Stimulated activated CD8-positive, alpha-beta memory T cell treated with anti-CD3 and anti-CD28 coated beads, Interleukin-15, amount 100 ng/mL, for 4 hours (primary cell): ENCODE results near the gene SLC43A3.
"Not testable (repeated sequence)": the region's sequence is repeated elsewhere in the genome, so short reads cannot be mapped to it uniquely, and the experiment has no call there.

ENCODE experiments used
- DNase-seq, 2 donors: peaks; one replicate each; pipeline ENCODE4 v3.0.0-alpha.2; 2020; ENCODE audit warnings: low read depth in 2 of 2

Gene SLC43A3

DNA sequence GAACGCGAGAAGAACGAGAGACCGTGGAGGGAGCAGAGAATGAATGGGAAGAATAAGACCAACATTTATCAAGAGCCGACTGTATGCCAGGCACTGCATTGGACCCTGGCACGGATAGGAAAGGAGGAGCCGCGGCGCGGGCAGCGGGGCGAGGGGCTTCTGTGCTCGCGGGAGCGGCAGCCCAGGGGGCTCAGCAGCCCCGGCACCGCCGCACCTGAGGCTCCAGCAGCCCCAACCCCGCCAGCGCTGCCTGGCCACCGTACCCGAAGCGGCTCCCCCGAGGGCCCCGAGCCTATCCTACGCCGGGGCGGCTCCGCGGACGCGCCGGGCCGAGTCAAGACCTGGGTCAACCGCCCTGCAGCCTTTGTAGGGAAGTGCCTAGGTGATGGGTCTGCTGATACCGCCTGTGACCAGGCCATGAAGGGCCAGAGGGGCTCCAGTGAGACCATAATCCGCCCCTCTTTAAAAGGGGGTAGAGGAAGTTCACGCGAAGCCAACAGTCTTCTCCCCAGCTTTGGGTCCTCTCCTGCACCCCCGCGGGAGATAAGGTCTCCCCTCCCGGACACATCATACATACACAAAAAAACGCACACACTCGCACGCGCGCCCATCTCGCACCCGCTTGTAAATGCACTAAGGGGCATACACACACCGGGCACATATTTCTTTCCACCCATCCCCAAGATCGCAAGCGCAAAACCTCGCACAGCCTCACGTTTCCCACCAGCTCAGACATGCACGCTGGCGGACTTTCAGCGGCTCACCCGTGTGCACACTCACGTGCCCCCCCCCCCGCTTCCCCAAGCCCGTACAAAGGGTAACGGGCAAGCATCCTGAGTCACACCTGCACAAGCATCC, 32.5 kb upstream of the SLC43A3 start:
- DNase-seq: no peak

GRCh38 chr11:57458410-57459163, 31.7 kb upstream of the SLC43A3 start:
- DNase-seq: peak; percentile 69 to 72

DNA sequence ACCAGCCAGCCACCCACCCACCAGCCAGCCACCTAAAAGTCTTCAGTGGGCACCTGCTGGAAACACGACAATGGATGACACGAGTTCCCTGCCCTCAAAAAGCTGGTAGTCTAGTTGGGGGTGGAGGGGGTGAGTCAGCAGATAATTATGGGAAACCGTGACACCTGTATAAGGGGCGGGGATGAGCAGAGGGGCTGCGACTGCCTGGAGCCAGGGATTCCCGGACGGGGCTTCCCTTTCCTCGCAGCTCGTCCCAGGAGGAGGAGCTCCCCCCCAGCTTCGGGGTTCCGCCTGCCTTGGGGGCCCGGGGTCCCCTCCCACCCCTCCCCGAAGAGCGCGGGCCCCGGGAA, 31.1 kb upstream of the SLC43A3 start:
- DNase-seq: peak in 1 of 2 donors; percentile 47

DNA sequence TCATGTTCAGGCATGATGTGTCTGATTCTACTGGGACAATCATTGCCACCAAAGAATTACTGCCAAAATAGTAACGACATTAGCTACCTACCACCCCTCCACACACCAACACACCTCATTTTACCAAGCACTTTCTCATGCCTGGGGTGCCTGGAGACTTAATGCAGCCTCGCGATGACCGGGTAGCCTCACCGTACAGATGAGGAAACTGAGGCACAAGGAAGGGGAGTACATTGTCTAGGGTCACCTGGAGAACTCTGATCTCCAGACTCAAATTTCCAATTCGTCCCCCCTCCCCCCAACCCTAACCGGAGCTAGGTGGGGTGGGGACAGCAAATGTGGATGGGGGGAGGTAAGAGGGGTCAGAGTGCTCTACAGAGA, 30.7 kb upstream of the SLC43A3 start:
- no peak for DNase-seq

GRCh38 chr11:57456960-57457642, 30.2 kb upstream of the SLC43A3 start:
- no peak for DNase-seq

- DNase-seq: no peak
These were observed 26.7 kb upstream of the SLC43A3 start for GRCh38 chr11:57453543-57454177.

- no peak for DNase-seq
These were observed 19.1 kb upstream of the SLC43A3 start for GRCh38 chr11:57446055-57446454.

DNA sequence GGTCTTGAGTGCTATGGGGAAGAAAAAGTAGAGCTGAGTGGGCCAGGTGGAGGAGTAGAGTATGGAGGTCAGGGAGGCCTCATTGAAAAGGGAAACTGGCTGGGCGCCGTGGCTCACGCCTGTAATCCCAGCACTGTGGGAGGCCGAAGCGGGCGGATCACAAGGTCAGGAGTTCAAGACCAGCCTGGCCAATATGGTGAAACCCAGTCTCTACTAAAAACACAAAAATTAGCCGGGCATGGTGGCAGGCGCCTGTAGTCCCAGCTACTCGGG, 18.1 kb upstream of the SLC43A3 start:
- DNase-seq: not testable (repeated sequence)

DNA sequence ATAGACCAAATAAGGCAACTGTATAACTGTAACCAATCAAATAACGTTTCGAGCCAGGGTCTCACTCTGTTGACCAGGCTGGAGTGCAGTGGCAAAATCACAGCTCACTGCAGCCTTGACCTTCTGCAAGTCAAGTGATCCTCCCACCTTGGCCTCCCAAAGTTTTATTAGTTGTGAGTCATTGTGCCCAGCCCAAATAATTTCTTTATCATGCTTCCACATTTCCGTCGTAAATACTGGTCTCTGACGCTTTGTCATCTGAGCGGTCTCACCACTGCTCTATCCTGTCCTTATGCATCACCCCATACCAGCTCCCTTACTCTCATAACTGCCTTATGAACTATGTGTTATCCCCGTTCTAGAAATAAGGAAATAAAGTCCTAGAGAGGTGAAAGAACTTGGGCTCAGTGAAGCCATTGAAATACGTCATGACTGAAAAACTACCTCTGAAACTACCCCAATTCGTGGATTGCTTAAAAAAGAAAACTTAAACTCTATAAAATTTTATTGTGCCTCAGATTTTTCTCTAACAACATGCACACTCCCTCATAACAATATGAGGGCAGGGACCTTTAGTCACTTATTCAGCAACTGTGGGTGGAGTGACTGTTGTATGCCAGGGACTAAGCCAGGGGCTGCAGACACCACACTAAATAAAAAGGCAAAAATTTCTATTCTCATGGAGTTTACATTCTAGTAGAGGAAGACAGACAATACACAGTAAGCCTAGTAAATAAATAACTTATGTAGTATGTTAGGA, 17.6 kb upstream of the SLC43A3 start:
- DNase-seq: no peak

DNA sequence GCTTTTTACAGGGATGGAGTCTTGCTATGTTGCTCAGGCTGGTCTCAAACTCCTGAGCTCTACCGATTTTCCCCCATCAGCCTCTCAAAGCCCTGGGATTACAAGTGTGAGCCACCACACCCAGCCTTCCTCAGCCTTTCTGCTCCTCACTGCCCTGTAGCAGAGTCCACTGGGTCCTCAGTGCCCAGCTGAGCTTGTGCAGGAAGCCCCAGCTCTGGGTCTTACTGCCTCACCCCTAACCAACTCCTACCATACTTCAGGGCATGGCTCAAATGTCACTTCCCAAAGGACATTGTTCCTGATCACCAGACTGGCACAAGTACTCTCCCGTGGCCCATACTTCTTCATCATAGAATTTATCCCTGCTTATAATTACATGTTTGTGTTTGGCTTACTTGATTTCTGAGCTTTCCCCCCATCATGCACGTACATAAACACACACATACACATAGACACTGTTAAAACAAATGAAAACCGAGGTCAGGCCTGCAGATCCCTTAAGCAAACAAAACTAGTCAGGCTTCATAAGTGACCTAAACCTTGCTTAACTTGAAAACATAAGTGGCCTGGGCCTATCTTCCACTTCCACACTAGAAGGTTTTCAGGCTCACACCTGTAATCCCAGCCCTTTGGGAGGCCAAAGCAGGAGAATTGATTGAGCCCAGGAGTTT, 14.0 kb upstream of the SLC43A3 start:
- no peak for DNase-seq

GRCh38 chr11:57439786-57440185, 12.9 kb upstream of the SLC43A3 start:
- DNase-seq: no peak

DNA sequence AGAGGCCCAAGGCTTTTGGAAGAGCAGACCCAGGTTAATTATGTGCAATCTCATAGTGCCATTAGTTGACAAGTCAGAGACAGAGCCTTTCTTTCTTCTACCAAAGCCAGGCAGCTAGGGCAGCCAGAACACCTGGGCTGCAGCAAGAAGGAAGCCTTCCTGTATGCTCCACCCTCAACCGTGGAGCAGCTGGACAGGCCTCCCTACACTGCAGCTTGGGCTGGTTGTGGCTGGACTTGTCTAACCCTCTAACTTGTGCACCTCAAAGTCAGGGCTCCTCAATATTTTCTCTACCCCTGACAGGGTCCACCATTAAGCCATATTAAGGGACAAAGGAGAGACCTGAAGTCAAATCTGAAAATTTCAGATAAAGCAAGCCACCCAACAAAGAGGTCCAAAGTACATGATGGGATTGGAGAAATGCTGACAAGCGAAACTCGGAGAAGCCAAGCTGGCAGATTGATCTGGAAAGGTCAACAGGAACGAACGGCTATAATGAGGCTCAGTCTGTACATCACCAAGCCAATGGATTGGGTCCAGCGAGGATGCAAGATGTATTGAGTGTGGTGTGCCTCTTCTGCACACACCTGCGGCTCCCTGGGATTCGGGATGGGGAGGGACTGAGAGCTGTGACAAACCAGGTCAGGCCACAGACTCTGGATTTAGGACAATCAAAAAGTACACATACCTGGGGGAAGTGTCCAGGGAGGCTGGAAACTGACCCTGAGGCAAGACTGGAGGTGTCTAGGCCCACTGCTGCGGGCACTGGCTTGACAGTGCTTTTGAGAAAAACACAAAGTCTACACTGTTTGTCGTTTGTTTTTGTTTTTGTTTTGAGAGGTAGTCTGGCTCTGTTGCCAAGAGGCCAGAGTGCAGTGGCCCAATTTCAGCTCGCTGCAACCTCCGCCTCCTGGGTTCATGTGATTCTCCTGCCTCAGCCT, 11.7 kb upstream of the SLC43A3 start:
- DNase-seq: no peak

DNA sequence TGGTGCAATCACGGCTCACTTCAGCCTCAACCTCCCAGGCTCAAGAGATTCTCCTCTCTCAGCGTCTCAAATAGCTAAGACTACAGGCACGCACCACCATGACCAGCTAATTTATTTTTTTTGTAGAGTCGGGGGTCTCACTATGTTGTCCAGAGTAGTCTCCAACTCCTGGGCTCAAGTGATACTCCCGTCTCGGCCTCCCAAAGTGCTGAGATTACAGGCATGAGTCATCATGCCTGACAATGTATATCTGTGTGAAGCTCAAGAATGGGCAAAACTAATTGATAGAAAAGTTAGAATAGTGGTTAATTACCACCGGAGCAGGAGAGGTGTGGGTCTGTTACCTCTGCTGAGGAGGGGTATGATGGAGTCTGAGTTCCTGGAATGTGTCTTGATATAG, 9.1 kb upstream of the SLC43A3 start:
- DNase-seq: no peak

- DNase-seq: no peak
These were observed 8.0 kb upstream of the SLC43A3 start for GRCh38 chr11:57434640-57435546.

DNA sequence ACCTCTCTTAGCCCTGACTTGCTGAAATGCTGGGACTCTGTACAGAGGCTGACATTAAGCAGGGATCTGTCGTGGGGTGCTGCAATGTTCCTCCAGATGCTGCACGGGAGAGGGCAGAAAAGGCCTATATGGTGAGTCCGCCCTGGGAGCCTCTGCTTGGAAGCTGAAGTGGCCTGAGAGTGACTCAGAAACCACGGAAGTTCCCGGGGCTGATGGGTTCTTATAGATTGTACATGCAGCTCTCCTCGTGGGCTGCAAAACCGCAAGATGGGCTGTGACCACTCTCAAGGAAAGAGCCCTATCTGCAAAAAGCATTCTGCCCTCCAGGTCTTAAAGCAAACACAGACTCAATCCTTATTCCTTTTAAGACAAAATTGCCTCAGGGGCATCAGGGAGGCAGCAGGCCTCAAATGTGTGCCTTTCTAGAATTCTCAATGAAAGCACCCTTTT, 5.8 kb upstream of the SLC43A3 start:
- DNase-seq: no peak

DNA sequence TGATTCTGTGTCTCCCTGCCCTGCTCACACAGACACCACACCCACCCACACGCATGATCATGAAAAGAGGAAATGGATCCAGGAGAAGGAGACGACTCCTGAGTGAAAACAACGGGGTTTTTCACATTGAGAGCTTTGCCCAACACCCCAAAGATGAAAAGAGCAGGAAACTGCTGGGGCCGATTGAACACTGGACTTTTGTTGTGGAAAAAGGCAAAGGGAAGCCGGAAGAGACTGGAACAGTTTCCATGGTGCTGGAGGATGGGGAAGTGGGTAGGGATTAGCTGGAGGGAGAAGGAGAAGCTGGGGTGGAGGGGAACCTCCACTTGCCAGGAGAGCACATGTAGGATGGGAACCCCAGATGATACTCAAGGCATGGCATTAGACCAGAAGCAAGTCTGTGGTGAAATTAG, 5.2 kb upstream of the SLC43A3 start:
- DNase-seq: no peak

DNA sequence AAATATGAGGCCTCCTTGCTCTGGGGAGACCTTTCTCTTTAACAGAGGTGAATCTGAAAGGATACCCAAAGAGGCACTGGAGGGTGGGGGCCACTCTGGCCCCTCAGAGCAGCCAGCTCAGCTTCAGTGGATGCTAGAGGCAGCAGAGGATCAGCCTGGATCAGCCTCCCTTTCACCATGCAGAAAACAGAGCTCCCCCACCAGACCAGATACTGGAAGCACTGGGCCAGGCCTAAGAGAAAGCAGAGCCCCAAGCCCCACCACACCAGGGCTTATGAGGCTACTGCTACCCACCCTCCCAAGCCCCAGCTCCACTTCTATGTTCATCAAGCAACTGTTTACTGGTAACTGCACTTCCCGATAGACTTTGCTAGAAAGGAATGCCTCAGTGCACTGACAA, 4.0 kb upstream of the SLC43A3 start:
- DNase-seq: no peak

GRCh38 chr11:57429946-57430345, 3.0 kb upstream of the SLC43A3 start:
- no peak for DNase-seq

DNA sequence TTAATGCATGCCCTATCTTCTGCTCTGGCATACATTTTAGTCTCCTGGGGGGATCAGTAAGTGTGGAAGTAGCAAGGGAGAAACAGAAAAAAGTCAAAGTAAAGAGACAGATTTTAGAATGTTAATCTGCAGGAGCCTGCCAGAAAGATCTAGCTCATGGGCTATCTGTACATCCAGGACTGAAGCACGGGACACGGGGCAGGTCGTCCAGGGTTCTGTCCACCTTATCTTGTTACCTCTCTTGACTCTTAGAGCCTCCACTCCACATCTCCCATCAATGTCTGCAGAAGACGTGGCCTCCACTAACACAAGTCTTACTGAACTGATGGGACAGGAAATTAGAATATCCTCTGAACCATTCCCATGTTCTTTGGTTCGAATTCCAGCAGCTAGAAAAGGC, 1.7 kb upstream of the SLC43A3 start:
- no peak for DNase-seq
